ENCODE data around the gene EPHB2.

Gene EPHB2

GRCh38 chr1:22958556-22958955 is 247.9 kb downstream of the EPHB2 start:
- TF ChIP-seq CTCF (IDR thresholded peaks at IDR 0.05; ENCODE audit: control extremely low read depth, extremely low read depth, low read depth, missing control alignments) = no peak
- CTCF ChIA-PET = no interaction called here
- POLR2A ChIA-PET = no interaction called here
- DNase-seq (ENCODE audit: extremely low spot score) = no peak

GRCh38 chr1:22959545-22960360 is 249.1 kb downstream of the EPHB2 start:
- no peak for DNase-seq (ENCODE audit: extremely low spot score)
- ChIA-PET POLR2A (no interaction called here), CTCF (no interaction called here)
- no peak for TF ChIP-seq CTCF (IDR thresholded peaks at IDR 0.05; ENCODE audit: control extremely low read depth, extremely low read depth, low read depth, missing control alignments)

GRCh38 chr1:22962558-22962957 is 251.9 kb downstream of the EPHB2 start:
- DNase-seq (ENCODE audit: extremely low spot score) = no peak
- ChIA-PET CTCF (interaction anchor here (1.5 kb wide), 1 partner anchor 255 kb away, joined by 3 read pairs; no protein-coding TSS in a partner anchor), POLR2A (no interaction called here)
- TF ChIP-seq CTCF (IDR thresholded peaks at IDR 0.05; ENCODE audit: control extremely low read depth, extremely low read depth, low read depth, missing control alignments) = no peak

GRCh38 chr1:22963044-22963677 is 252.5 kb downstream of the EPHB2 start:
- TF ChIP-seq CTCF (IDR thresholded peaks at IDR 0.05; ENCODE audit: control extremely low read depth, extremely low read depth, low read depth, missing control alignments) = no peak
- DNase-seq (ENCODE audit: extremely low spot score) = no peak
- ChIA-PET POLR2A (no interaction called here), CTCF (interaction anchor here (0.9 to 2.8 kb wide), 7 partner anchors 8 to 444 kb away, joined by 3 to 16 read pairs (median 3); no protein-coding TSS in a partner anchor)

GRCh38 chr1:22966309-22966708 is 255.7 kb downstream of the EPHB2 start:
- TF ChIP-seq CTCF (IDR thresholded peaks at IDR 0.05; ENCODE audit: control extremely low read depth, extremely low read depth, low read depth, missing control alignments) = no peak
- DNase-seq (ENCODE audit: extremely low spot score) = no peak
- ChIA-PET POLR2A (no interaction called here), CTCF (interaction anchor here (0.7 to 1.7 kb wide), 3 partner anchors 13 to 264 kb away, joined by 3 to 5 read pairs (median 3); no protein-coding TSS in a partner anchor)

- POLR2A ChIA-PET = no interaction called here
- CTCF ChIA-PET = no interaction called here
- DNase-seq (ENCODE audit: extremely low spot score) = no peak
- no peak for TF ChIP-seq CTCF (IDR thresholded peaks at IDR 0.05; ENCODE audit: control extremely low read depth, extremely low read depth, low read depth, missing control alignments)
These were observed 257.2 kb downstream of the EPHB2 start for GRCh38 chr1:22967833-22968232.
